ENCODE data around the gene TNFSF12. TPM values are rescaled to one million over a fixed set of nuclear protein-coding genes. Genes with fewer than 3 reads are reported as not detected.
A peak's percentile ranks its signal among the peaks of the same experiment; 100 is the strongest.

The TNFSF12 gene
- total and polyA plus RNA-seq, 9 of the 15 experiments (the other 6 are each of a cell fraction or from before 2014, with no cell fraction given), result 0.03 to 0.95 (median 0.19) TPM; not detected in 3

DNA sequence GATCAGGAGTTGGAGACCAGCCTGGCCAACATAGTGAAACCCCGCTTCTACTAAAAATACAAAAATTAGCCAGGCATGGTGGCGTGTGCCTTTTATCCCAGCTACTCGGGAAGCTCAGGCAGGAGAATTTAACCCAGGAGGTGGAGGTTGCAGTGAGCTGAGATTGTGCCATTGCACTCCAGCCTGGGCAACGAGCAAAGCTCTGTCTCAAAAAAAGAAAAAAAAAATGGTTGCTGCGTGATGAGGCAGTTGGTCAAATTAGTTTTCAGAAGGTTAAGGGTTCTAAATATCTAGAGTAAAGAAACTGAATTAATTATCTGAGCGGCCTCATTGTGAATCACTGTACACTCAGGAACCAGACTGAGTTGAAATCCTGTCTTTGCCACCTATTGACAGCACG, 27.1 kb downstream of the TNFSF12 start:
- intact Hi-C loops (cut with micrococcal nuclease), result no loop called here
- Histone ChIP-seq H3K9me1 (ENCODE audit: control insufficient read depth, insufficient read depth, low read length) (peaks cover 9% of the 10 kb centered on the region), H3K27me3 (ENCODE audit: control insufficient read depth in 2 of 2, insufficient read depth in 2 of 2, low read length in 2 of 2) (no peaks in the 10 kb centered on the region), H3K4me3 (no peak overlapping the region; the same call in 1 of the 2 replicates), H3K4me1 (replicated peaks in 1 of 2; ENCODE audit: control insufficient read depth in 2 of 2, insufficient read depth in 2 of 2, low read length in 2 of 2) (peaks cover 28 to 42% of the 10 kb centered on the region in 2 experiments), H3K36me3 (ENCODE audit: control insufficient read depth, insufficient read depth, low read length) (peaks cover 68% of the 10 kb centered on the region), H3K79me2 (ENCODE audit: control insufficient read depth, insufficient read depth, low read length) (peaks cover 76% of the 10 kb centered on the region), H4K20me1 (replicated peaks; ENCODE audit: control insufficient read depth, insufficient read depth, low read length) (peaks cover 43% of the 10 kb centered on the region), H3K4me2 (ENCODE audit: insufficient read depth, low read length) (0 out of 2 replicates have a peak overlapping the region, but pooled peaks have one; percentile 83), H2AFZ (ENCODE audit: low read depth, low read length) (no peak overlapping the region), H3K9me3 (replicated peaks; ENCODE audit: control insufficient read depth, insufficient read depth, low read depth, low read length) (no peaks in the 10 kb centered on the region), H3K9ac (ENCODE audit: insufficient read depth in 1 of 2, low read depth in 2 of 2, low read length in 2 of 2) (peak overlapping the region in 1 of 2 experiments; percentile 84; a peak in 1 of 4 replicates), H3K27ac (ENCODE audit: extremely low read depth, low read depth, low read length) (peak overlapping the region; percentile 98)
- DNase-seq (ENCODE audit: extremely low read depth in 1 of 4, low spot score in 3 of 4) (no peak), ATAC-seq (no peak), FAIRE-seq (no peak)
- TF ChIP-seq KAT7 (CRISPR knock-in tag; IDR thresholded peaks at IDR 0.05; ENCODE audit: borderline replicate concordance), result no peak; the same call in 1 of the 2 replicates
- TF ChIP-seq SUPT5H (IDR thresholded peaks at IDR 0.05), result 0 out of 2 replicates have a peak, but pooled peaks have one; percentile 17
- TF ChIP-seq POLR2AphosphoS5 (IDR thresholded peaks at IDR 0.05; ENCODE audit: control insufficient read depth, insufficient read depth, low read depth, low read length), result peak; percentile 3; the same call in 1 of the 2 replicates
- peak; percentile 52; the same call in 1 of the 2 replicates for TF ChIP-seq POLR2A (conservative IDR thresholded peaks at IDR 0.05)
- CTCF ChIA-PET (ENCODE audit: low intra/inter-chr PET ratio), result interaction anchor here (0.7 kb wide), 1 partner anchor 220 kb away, joined by 3 read pairs; no protein-coding TSS in a partner anchor
- in situ Hi-C loops (cut with MboI), result no loop called here
- no TSS peak for BruUV-seq (replicated peaks)
- POLR2A ChIA-PET, result interaction anchor here (0.6 to 6.7 kb wide), 7 partner anchors 8 to 239 kb away, joined by 3 to 46 read pairs (median 4); partner anchors contain the start of genes ACAP1 and MPDU1
- WGBS (ENCODE audit: insufficient coverage, low coverage, missing lambda C conversion rate), result 75% methylated on average over 6 of the region's 7 CpGs

DNA sequence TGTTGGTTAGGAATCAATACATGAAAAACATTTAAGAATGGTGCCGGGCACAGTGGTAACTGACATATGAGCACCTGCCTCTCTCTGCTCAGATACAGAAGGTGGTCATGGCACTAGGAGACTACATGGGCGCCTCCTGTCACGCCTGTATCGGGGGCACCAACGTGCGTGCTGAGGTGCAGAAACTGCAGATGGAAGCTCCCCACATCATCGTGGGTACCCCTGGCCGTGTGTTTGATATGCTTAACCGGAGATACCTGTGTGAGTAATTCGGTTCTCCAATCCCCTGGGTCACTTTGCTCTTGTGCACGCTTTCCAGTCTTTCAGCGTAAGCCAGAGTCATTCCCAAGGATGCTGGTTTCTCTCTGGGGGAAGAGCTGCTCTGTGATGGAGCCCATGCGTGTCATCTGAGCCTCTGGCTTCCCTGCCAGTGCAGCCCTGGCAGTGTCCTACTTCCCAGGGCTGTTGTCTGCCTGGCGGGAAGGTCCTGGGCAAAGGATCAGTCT, 27.6 kb downstream of the TNFSF12 start:
- ChIA-PET POLR2A (interaction anchor here (0.6 to 1.0 kb wide), 3 partner anchors 108 to 214 kb away, joined by 3 to 5 read pairs (median 3); no protein-coding TSS in a partner anchor), CTCF (ENCODE audit: low intra/inter-chr PET ratio) (interaction anchor here (0.7 kb wide), 1 partner anchor 220 kb away, joined by 3 read pairs; no protein-coding TSS in a partner anchor)
- H3K4me3 ChIP-seq, result no peak overlapping the region
- H3K4me1 ChIP-seq (replicated peaks in 1 of 2; ENCODE audit: control insufficient read depth in 2 of 2, insufficient read depth in 2 of 2, low read length in 2 of 2), result peaks cover 34 to 42% of the 10 kb centered on the region in 2 experiments
- H3K9me1 ChIP-seq (ENCODE audit: control insufficient read depth, insufficient read depth, low read length), result peaks cover 9% of the 10 kb centered on the region
- H3K9ac ChIP-seq (ENCODE audit: insufficient read depth in 1 of 2, low read depth in 2 of 2, low read length in 2 of 2), result no peak overlapping the region; a peak in 1 of 4 replicates
- BruUV-seq (replicated peaks), result no TSS peak
- no peak for FAIRE-seq
- in situ Hi-C loops (cut with MboI) (no loop called here), intact Hi-C loops (cut with micrococcal nuclease) (no loop called here)
- DNase-seq (ENCODE audit: extremely low read depth in 1 of 4, low spot score in 3 of 4), result no peak
- peaks cover 43% of the 10 kb centered on the region for H4K20me1 ChIP-seq (replicated peaks; ENCODE audit: control insufficient read depth, insufficient read depth, low read length)
- WGBS (ENCODE audit: insufficient coverage, low coverage, missing lambda C conversion rate), result 87% methylated on average over 14 of the region's 14 CpGs
- H3K27me3 ChIP-seq (ENCODE audit: control insufficient read depth in 2 of 2, insufficient read depth in 2 of 2, low read length in 2 of 2), result no peaks in the 10 kb centered on the region
- H3K4me2 ChIP-seq (ENCODE audit: insufficient read depth, low read length), result no peak overlapping the region
- no peaks in the 10 kb centered on the region for H3K9me3 ChIP-seq (replicated peaks; ENCODE audit: control insufficient read depth, insufficient read depth, low read depth, low read length)
- peaks cover 80% of the 10 kb centered on the region for H3K79me2 ChIP-seq (ENCODE audit: control insufficient read depth, insufficient read depth, low read length)
- H3K27ac ChIP-seq (ENCODE audit: extremely low read depth, low read depth, low read length), result no peak overlapping the region; the same call in 1 of the 3 replicates
- no peak for ATAC-seq
- H2AFZ ChIP-seq (ENCODE audit: low read depth, low read length), result no peak overlapping the region
- H3K36me3 ChIP-seq (ENCODE audit: control insufficient read depth, insufficient read depth, low read length), result peaks cover 63% of the 10 kb centered on the region
- TF ChIP-seq TAL1 (IDR thresholded peaks at IDR 0.05) (no peak), SRSF7 (optimal IDR thresholded peaks at IDR 0.05; ENCODE audit: low read depth, low read length) (no peak), POLR2G (IDR thresholded peaks at IDR 0.05; ENCODE audit: low read depth, low read length) (peak; percentile 37; the same call in 1 of the 2 replicates), HMG20A (CRISPR knock-in tag; conservative IDR thresholded peaks at IDR 0.05) (no peak), NONO (IDR thresholded peaks at IDR 0.05; ENCODE audit: low read depth in 2 of 2, low read length in 1 of 2) (no peak), TCFL5 (CRISPR knock-in tag; conservative IDR thresholded peaks at IDR 0.05) (no peak), TCF3 (CRISPR knock-in tag; IDR thresholded peaks at IDR 0.05) (no peak), KDM5B (IDR thresholded peaks at IDR 0.05; ENCODE audit: insufficient replicate concordance, low read depth, low read length) (peak; percentile 28), DIDO1 (tag; IDR thresholded peaks at IDR 0.05; ENCODE audit: low read depth) (no peak)
- TF ChIP-seq, protein P1, sequence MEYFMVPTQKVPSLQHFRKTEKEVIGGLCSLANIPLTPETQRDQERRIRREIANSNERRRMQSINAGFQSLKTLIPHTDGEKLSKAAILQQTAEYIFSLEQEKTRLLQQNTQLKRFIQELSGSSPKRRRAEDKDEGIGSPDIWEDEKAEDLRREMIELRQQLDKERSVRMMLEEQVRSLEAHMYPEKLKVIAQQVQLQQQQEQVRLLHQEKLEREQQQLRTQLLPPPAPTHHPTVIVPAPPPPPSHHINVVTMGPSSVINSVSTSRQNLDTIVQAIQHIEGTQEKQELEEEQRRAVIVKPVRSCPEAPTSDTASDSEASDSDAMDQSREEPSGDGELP (CRISPR knock-in tag; IDR thresholded peaks at IDR 0.05; ENCODE audit: borderline replicate concordance), result no peak
